Measurements from ENCODE around the gene NPAS3. TPM values are rescaled to one million over a fixed set of nuclear protein-coding genes. Genes with fewer than 3 reads are reported as not detected.

The NPAS3 gene
- total and polyA plus RNA-seq, 2 donors (not counting 1 experiment from before 2014, with no cell fraction given), result 0.10 to 0.50 TPM

- no peak for TF ChIP-seq CTCF (conservative IDR thresholded peaks at IDR 0.05 in 1 of 2, IDR thresholded peaks at IDR 0.05 in 1 of 2; ENCODE audit: low read depth in 1 of 2, low read length in 2 of 2)
- no peak for TF ChIP-seq EZH2 (IDR thresholded peaks at IDR 0.05; ENCODE audit: low read length, missing control alignments)
Observed at GRCh38 chr14:33686218-33686617, 747.5 kb downstream of the NPAS3 start.

GRCh38 chr14:33686856-33687255 is 748.2 kb downstream of the NPAS3 start:
- Histone ChIP-seq H3K36me3 (ENCODE audit: control insufficient read depth, insufficient read depth, low read length) (no peaks in the 10 kb centered on the region), H3K79me2 (ENCODE audit: control insufficient read depth, insufficient read depth, low read length) (no peaks in the 10 kb centered on the region), H3K27me3 (ENCODE audit: control insufficient read depth, insufficient read depth, low read length) (no peaks in the 10 kb centered on the region), H3K4me2 (ENCODE audit: extremely low read depth, insufficient read depth, low read length) (no peak overlapping the region), H3K9ac (ENCODE audit: insufficient read depth, low read length) (no peak overlapping the region), H3K4me3 (replicated peaks in 1 of 4; ENCODE audit: control extremely low read depth in 1 of 4, insufficient read depth in 1 of 4, low read depth in 3 of 4, low read length in 4 of 4) (no peak overlapping the region), H2AFZ (ENCODE audit: low read length) (no peak overlapping the region), H3K9me3 (ENCODE audit: control insufficient read depth, insufficient read depth, low read depth, low read length) (no peaks in the 10 kb centered on the region), H3K4me1 (ENCODE audit: control insufficient read depth, extremely low read depth, insufficient read depth, low read length) (peaks cover 2% of the 10 kb centered on the region), H4K20me1 (ENCODE audit: control insufficient read depth, extremely low read depth, insufficient read depth, low read length) (no peaks in the 10 kb centered on the region), H3K27ac (ENCODE audit: insufficient read depth, low read length) (no peak overlapping the region)
- peak in 1 of 2 donors; percentile 82 for DNase-seq (ENCODE audit: low read depth in 2 of 2)
- TF ChIP-seq CTCF (conservative IDR thresholded peaks at IDR 0.05 in 1 of 2, IDR thresholded peaks at IDR 0.05 in 1 of 2; ENCODE audit: low read depth in 1 of 2, low read length in 2 of 2) (no peak), EZH2 (IDR thresholded peaks at IDR 0.05; ENCODE audit: low read length, missing control alignments) (no peak)

More at GRCh38 chr14:33686218-33686617, 747.5 kb downstream of the NPAS3 start:
- Histone ChIP-seq H2AFZ (ENCODE audit: low read length) (no peak overlapping the region), H3K9ac (ENCODE audit: insufficient read depth, low read length) (no peak overlapping the region), H3K4me2 (ENCODE audit: extremely low read depth, insufficient read depth, low read length) (no peak overlapping the region), H3K36me3 (ENCODE audit: control insufficient read depth, insufficient read depth, low read length) (no peaks in the 10 kb centered on the region), H4K20me1 (ENCODE audit: control insufficient read depth, extremely low read depth, insufficient read depth, low read length) (no peaks in the 10 kb centered on the region), H3K27me3 (ENCODE audit: control insufficient read depth, insufficient read depth, low read length) (no peaks in the 10 kb centered on the region), H3K4me3 (replicated peaks in 1 of 4; ENCODE audit: control extremely low read depth in 1 of 4, insufficient read depth in 1 of 4, low read depth in 3 of 4, low read length in 4 of 4) (no peak overlapping the region), H3K9me3 (ENCODE audit: control insufficient read depth, insufficient read depth, low read depth, low read length) (no peaks in the 10 kb centered on the region), H3K4me1 (ENCODE audit: control insufficient read depth, extremely low read depth, insufficient read depth, low read length) (peaks cover 2% of the 10 kb centered on the region), H3K27ac (ENCODE audit: insufficient read depth, low read length) (no peak overlapping the region), H3K79me2 (ENCODE audit: control insufficient read depth, insufficient read depth, low read length) (no peaks in the 10 kb centered on the region)
- peak; percentile 64 to 92 for DNase-seq (ENCODE audit: low read depth in 2 of 2)

- Histone ChIP-seq H3K79me2 (ENCODE audit: control insufficient read depth, insufficient read depth, low read length) (no peaks in the 10 kb centered on the region), H2AFZ (ENCODE audit: low read length) (no peak overlapping the region), H3K27me3 (ENCODE audit: control insufficient read depth, insufficient read depth, low read length) (no peaks in the 10 kb centered on the region), H3K4me3 (replicated peaks in 1 of 4; ENCODE audit: control extremely low read depth in 1 of 4, insufficient read depth in 1 of 4, low read depth in 3 of 4, low read length in 4 of 4) (no peak overlapping the region), H3K36me3 (ENCODE audit: control insufficient read depth, insufficient read depth, low read length) (no peaks in the 10 kb centered on the region), H3K4me1 (ENCODE audit: control insufficient read depth, extremely low read depth, insufficient read depth, low read length) (no peaks in the 10 kb centered on the region), H3K9me3 (ENCODE audit: control insufficient read depth, insufficient read depth, low read depth, low read length) (no peaks in the 10 kb centered on the region), H4K20me1 (ENCODE audit: control insufficient read depth, extremely low read depth, insufficient read depth, low read length) (no peaks in the 10 kb centered on the region), H3K9ac (ENCODE audit: insufficient read depth, low read length) (no peak overlapping the region), H3K4me2 (ENCODE audit: extremely low read depth, insufficient read depth, low read length) (no peak overlapping the region), H3K27ac (ENCODE audit: insufficient read depth, low read length) (no peak overlapping the region)
- TF ChIP-seq CTCF (conservative IDR thresholded peaks at IDR 0.05 in 1 of 2, IDR thresholded peaks at IDR 0.05 in 1 of 2; ENCODE audit: low read depth in 1 of 2, low read length in 2 of 2) (no peak), EZH2 (IDR thresholded peaks at IDR 0.05; ENCODE audit: low read length, missing control alignments) (no peak)
- DNase-seq (ENCODE audit: low read depth in 2 of 2), result no peak
Observed at GRCh38 chr14:33689680-33690079, 751.0 kb downstream of the NPAS3 start.
